Activated CD4-positive, alpha-beta T cell treated with anti-CD3 and anti-CD28 coated beads, Interleukin-2, amount 50 U/mL, for 16 hours (primary cell): ENCODE measurements around the gene SUGCT.
"Not testable (repeated sequence)": the region's sequence is repeated elsewhere in the genome, so short reads cannot be mapped to it uniquely, and the experiment has no call there.

ENCODE experiments used
- DNase-seq: peaks from one replicate; pipeline ENCODE4 v3.0.0-alpha.2; 2020

The SUGCT gene

DNA sequence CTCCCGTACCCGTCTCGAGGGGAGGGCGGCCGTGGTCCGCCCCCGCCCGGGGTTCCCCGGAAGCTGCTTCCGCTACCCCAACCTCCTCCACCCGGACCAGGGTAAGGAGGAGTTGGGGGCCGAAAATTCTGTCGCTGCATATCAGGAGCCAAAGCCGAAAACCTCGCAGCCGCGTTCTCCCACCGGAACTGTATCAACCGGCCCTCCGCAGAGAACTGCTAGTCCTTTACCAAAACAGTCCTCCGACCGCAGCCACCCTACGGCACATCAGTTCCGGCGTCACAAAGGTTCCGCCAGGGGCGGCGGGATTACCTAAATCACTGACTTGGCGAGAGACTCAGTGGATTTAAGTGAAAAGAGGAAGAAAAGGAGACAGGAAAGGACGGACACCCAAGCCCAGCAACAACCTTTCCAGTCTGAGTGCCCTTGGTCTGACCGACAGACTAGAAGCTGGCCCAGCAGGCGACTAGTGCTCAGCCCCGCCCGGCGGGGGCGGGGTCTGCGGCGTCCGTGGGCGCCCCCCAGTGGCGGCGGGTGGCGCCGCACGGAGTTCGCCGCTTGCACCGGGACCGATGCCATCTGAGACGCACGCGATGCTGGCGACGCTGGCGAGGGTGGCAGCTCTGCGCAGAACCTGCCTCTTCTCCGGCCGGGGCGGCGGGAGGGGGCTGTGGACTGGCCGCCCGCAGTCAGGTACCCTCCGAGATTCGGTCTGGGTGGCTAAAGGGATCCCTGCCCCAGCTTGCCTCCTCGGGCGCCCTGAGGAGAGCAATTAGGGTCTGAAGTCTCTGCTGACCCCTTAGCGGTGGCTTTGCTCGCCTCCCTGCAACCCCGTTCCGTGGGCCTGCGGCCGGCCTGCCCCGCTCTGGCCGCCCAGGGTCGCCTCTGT, at the start of gene SUGCT, which contains the start of gene MPLKIP:
SUGCT (plus strand) TSS at position 578 of the 889 bp plus-strand sequence.
MPLKIP (minus strand) TSS at position 195 of the 889 bp plus-strand sequence; CDS start at position 140, 55 bp downstream.
- DNase-seq, result peak; percentile 85

DNA sequence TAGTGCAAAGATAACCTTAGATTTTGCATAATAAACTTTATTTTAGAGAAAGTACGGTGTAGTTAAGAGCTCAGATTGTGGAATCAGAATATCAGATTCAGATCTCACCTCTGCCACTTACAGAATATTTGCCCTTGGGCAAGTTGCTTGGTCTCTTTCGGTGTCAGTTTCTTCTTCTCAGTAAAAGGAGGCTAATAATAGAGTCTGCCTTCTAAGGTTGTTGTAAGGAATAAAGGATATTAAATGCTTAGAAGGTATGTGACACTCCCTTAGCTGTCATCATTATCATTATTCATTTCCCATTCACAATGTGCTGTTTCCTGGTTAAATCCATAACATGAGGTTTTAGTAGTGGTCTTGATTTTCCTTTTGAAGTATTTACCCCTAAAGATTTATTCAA, 42.6 kb upstream of the SUGCT start:
- DNase-seq, result no peak

DNA sequence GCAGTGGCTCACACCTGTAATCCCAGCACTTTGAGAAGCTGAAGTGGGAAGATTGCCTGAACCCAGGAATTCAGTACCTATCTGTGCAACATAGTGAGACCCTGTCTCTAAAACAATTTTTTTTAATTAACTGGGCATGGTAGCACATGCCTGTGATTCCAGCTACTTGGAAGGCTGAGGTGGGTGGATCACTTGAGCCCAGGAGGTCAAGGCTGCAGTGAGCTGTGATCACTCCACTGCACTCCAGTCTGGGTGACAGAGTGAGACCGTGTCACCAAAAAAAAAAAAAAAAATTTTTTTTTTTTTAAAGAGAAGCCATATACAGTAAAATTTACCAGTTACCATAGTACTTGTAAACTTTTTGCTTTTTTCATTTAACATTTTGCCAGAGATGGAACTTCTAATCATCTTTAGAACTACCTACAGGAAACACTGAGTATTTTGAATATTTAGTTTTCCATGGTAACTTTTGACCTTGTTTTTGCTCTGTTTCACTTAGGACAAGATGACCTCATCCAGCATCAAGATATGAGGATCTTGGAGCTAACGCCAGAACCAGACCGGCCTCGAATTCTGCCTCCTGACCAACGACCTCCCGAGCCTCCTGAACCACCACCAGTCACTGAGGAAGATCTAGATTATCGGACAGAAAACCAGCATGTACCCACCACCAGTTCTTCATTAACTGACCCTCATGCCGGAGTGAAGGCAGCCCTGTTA, 41.0 kb upstream of the SUGCT start:
- DNase-seq, result no peak

DNA sequence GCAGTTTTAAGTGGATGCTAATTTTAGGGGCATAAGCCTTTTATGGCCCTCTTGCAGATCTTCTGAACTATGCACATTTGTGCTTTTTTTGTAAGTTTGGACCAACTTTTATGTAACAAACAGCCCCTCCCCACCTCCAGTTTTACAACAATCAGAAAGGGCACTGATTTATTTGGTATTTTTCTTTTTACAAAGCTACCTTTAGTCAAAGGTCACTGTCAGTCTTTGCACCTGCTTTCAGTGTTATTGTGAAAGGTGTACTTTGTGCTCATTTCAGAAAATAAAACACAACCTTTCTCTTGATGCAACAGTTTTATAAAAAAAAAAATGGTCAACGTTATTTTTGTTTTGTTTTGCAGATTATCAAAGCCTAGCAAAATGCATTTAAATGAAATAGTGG, 39.6 kb upstream of the SUGCT start:
- DNase-seq, result no peak

DNA sequence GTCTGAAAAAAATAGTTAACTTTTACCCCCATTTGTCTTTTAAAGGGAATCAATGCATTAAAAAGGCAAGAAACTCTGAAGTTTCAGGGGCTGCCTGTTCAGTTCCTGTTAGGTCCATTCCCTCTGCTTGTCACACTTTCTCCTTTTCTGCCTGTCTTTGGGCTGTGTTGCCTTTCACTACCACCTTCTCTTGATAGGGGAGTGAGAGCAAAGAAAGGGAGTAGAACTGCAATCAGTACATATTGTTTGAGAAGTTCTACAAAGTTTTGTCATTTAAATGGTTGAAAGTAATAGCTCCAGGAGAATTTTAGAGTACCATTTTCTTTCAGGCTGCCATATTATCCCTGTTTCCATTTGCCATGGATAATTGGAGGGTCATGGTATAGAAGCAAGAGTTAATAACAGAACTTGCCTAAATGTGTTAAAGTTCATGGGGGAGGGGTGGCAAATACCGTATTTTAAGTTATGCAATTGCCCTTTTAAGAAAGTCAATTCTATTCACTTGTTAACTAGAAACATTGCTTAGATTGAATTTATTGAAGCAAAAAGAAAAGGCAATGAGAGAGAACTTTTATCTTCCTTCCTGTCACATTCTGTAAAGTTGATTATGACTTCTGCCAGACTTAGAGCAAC, 39.0 kb upstream of the SUGCT start:
- DNase-seq, result no peak

DNA sequence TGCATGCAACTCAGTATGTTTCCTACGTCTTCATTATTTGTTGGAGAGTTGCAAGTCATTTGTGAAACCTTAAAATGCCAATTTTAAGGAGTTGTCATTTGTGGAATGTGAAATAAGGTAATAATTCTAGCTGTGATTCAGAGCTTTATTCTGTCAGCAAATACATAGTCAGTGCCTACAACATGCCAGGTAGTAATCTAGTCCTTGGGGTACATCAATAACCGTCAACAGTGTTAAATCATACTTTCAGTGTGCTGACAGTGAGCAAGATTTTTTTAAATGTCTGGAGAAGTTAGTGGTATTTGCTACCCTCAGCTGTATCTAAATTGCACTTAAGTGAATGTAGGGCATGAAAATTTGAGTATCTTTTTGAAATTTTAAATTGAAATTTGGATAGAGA, 37.1 kb upstream of the SUGCT start:
- DNase-seq, result no peak

DNA sequence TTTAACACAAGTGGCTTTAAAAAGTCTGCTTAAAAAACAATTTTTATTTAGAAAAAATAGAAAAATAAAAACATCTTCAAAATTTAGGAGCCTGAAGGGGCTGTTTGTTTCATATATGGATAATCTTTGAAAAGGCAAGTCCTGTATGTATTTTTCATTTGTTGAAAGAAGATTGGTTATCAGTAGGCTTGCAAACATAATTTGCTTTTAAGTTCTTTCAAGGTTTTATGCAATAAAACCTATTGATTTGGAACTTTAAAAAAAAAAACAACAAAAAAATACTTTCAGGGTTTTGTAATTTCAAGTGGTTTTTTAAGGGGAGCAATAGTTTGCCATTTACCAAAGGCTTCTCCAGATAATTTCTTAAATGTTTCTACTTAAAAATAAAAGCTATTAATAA, 36.0 kb upstream of the SUGCT start:
- DNase-seq, result no peak

DNA sequence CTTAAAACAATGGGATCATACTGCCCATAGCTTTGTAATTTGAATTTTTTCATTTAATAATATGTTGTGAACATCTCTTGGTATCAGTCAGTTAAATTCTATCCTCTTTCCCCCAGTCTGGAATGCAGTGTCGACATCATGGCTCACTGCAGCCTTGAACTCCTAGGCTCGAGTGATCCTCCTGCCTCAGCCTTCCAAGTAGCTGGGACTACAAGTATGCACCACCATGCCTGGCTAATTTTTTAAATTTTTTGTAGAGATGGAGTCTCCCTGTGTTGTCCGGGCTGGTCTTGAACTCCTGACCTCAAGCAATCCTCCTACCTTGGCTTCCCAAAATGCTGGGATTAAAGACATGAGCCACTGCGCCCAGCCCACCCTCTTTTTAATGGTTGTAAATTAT, 35.0 kb upstream of the SUGCT start:
- DNase-seq, result no peak

DNA sequence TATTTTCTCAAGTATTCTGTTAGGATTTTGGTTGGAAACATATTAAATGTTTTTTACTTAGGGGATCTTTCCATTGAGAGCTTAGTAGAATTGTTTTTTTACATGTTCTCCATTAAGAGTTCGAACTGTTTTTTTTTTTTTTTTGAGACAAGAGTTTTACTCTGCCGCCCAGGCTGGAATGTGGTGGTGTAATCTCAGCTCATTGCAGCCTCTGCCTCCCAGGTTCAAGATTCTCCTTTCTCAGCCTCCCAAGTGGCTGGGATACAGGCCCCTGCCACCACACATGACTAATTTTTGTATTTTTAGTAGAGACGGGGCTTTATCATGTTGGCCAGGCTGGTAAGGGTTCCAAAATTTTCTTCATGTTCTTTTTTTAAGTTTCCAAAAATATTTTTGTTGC, 33.6 kb upstream of the SUGCT start:
- DNase-seq, result no peak

DNA sequence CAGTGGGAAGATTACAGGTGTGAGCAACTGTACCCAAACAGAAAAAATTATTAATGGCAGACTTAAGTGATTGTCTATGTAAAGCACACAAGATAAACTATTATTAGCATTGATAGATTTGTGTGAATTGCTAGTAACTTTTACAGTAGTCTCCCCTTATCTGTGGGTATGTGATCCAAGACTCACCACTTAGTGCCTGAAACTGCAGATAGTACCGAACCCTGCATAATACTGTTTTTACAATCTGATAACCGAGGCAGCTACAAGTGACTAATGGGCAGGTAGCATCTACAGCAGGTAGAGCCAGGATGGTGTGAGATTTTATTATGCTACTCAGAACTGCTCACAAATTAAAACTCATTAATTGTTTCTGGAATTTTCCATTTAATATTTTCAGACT, 31.9 kb upstream of the SUGCT start:
- no peak for DNase-seq

DNA sequence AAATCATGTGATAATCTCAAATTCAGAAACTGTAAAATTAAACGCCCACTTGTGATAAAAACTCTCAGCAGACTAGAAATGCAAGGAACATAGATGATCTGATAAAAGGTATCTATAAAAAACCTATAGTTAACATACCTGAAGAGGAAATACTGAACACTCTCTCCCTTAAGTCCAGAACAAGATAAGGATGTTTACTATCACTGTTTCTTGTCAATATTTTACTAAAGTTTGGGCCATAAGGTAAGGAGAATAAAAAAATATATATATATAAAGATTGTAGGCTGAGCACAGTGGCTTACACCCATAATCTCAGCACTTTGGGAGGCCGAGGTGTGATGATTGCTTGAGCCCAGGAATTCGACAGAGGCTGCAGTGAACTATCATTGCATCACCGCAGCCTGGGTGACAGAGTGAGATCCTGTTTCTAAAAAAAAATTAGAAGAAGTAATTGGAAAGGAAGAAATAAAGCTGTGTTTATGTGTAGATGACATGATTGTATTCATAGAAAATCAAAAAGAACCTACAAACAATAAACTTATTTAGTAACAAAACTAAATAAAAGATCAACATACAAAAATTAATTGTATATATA, 28.8 kb upstream of the SUGCT start:
- no peak for DNase-seq

DNA sequence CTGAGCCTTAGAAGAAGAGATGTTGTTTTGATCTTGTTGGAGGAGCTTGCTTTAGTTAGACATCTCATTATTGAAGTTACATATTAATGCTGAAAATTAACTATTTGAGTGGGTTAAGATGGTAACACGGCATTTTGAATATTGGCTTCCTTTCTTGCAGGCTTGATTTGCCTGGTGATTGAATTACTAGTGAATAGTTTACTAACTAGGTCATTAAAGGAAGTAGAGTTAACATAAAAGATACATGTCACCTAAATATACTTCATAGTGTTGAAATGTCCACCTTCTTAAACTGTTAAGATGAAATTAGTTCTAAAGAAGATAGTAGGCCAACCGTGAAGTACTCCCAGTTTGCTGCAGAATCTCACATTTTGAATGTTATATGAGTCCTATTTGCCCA, 18.9 kb upstream of the SUGCT start:
- DNase-seq, result no peak

DNA sequence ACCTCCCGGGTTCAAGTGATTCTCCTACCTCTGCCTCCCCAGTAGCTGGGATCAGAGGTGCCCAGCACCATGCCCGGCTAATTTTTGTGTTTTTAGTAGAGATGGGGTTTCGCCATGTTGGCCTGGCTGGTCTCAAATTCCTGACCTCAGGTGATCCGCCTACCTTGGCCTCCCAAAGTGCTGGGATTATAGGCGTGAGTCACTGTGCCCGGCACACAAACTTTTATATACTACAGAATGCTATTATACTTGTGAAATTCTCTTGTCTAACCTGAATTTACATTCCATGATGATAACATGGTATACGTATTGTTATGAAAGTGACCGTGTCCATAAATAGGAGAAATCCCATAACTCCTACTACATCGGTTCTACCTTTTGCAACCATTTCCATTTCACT, 17.6 kb upstream of the SUGCT start:
- DNase-seq, result not testable (repeated sequence)

DNA sequence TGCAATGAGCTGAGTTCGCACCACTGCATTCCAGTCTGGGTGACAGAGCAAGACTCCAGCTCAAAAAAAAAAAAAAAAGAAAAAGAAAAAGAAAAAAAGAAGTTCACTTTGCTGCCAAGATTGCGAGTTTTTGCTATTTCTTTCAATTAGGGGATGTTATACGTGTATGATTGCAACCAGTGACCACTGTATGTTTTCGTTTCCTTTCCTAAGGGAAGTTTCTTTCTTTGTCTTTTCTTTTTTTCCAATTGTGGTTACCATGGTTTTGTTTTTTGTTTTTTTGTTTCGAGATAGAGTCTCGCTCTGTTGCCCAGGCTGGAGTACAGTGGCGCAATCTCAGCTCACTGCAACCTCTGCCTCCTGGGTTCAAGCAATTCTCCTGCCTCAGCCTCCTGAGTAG, 16.6 kb upstream of the SUGCT start:
- not testable (repeated sequence) for DNase-seq

DNA sequence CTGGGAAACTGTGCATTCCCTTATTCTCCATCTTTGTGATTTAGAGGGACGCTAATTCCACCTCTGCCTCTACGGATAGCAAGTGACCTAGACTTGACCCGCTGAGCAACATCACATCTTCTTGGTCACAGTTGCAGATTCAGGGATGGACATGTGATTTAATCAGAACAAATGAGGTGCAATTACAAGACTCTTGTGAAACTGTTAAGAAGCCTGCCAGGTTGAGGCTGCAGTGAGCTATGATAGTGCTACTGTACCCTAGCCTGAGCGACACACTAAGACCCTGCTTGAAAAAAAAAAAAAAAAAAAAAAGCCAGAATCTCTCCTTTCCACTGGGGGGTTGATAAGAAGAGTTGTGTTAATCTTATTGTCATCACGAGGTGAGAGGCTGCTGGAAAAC, 14.8 kb upstream of the SUGCT start:
- DNase-seq, result no peak

DNA sequence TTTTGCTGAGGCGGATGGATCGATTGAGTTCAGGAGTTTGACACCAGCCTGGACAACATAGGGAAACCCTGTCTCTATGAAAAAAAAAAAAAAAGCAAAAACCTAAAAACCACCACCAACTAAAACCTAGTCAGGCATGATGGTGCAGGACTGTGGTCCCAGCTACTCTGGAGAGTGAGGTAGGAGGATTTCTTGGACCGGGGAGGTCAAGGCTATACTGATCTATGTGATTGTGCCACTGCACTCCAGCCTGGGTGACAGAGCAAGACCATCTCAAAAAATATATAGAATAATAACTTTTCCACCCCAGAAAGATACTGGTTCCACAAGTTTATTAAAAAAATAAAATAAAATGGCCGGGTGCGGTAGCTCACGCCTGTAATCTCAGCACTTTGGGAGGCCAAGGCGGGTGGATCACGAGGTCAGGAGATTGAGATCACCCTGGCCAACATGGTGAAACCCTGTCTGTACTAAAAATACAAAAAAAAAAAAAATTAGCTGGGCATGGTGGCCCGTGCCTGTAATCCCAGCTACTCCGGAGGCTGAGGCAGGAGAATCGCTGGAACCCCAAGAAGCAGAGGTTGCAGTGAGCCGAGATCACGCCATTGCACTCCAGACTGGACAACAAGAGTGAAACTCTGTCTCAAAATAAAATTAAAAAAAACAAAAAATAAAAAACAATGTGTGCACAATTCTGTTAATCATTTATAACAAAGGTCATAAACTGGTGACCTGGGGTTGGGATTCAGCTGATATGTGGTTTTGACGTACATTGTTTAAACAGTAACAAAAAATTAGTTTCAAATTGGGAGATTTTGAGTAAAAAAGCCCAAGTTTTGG, 12.5 kb upstream of the SUGCT start:
- not testable (repeated sequence) for DNase-seq

DNA sequence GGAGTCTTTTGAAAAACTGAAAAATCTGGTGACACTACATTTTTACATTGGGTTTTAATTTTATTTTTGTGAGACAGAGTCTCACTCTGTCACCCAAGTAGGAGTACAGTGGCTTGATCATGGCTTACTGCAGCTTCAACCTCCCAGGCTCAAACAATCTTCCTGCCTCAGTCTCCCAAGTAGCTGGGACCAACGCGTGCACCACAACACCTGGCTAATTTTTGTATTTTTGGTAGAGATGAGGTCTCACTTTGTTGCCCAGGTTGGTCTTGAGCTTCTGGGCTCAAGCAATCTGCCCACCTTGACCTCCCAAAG, 11.9 kb upstream of the SUGCT start:
- no peak for DNase-seq

DNA sequence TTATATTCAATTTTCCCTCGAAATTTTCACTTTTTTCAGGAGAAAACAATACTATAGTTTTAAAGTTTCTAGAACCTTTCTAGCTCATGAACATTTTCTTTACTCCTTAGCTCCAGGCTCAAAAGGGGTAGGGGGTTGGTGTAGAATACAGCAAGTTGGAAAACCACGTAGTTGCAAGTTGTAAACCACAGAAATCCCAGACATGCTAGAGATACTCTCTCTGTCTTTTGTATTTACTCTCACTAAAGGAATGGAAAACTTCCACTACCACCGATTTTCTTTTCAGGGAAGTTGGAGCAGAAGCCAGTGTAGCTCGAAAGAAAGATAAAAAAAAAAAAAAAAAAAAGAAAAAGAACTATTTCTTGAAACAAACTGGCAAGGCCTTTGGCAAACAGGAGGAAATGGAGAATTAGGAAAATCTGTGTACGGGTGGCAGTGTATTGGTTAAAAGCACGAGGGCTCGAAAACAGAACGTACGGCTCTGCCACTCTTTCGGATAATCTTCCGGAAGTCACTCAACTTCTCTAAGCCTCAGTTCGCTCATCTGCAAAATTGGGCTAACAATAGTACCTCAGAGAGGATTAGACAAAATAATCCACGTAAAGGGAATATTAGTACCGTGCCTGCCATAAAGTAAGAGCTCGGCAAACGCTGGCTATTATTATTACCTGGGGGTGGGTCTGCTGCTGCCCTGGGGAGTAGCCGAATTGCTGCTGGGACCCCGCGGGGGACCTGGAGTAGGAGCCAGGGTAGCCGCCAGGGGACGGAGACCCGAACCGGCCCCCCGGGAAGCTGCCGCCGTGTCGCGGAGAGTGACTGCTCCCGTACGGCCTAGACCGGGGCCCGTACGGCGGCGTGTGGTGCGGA, 1.0 kb upstream of the SUGCT start:
- DNase-seq, result peak; percentile 16

DNA sequence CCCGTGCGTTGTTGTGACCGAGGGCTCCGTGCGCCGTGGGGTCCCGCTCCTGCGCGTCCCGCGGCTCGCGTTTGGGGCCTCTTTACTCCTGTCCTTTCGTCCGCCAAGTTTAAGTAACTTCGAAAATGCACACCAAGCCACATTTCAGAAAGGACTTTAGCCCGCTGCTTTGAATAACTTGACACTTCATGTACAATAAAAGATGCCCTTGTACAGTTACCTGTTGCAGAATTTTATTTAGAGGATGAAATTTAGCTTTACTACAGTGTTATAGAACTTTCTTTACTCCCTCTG, 459 bp downstream of the SUGCT start:
- no peak for DNase-seq

DNA sequence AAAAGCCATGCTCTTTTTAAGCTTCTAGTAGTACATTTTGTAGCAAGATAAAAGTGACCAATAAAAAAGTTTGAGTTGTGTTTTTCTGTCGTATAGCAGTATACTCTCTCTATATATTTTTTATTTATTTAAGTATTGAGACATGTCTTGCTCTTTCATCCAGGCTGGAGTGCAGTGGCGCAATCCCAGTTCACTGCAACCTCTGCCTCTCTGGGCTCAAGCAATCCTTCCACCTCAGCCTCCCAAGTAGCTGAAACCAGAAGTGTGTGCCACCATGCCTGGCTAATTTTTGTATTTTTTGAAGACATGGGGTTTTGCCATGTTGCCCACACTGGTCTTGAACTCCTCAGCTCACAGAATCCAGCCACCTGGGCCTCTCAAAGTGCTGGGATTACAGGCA, 2.8 kb downstream of the SUGCT start:
- DNase-seq, result no peak

DNA sequence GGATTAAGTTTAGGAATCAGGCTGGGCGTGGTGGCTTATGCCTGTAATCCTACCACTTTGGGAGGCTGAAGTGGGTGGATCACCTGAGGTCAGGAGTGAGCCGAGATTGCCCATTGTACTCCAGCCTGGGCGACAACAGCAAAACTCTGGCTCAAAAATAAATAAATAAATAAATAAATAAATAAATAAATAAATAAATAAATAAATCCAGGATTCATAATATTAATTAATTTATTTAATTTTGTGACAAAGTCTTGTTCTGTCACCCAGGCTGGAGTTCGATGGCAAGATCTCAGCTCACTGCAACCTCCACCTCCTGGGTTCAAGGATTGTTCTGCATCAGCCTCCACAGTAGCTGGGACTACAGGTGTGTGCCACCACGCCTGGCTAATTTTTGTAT, 4.2 kb downstream of the SUGCT start:
- DNase-seq, result no peak

DNA sequence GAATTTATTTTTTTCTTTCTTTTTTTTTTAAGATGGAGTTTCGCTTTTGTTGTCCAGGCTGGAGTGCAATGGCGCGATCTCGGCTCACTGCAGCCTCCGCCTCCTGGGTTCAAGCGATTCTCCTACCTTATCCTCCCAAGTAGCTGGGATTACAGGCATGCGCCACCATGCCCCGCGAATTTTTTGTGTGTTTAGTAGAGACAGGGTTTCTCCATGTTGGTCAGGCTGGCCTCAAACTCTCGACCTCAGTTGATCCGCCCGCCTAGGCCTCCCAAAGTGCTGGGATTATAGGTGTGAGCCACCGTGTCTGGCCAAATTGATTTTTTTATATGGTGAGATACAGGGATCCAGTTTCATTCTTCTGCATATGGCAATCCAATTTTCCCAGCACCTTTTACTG, 5.1 kb downstream of the SUGCT start:
- not testable (repeated sequence) for DNase-seq
